PC-9 (cell line): ENCODE data around the gene APEH.

ENCODE experiments used
- EZH2 ChIP-seq: fragments of 200-600 bp; sonication (generic); IDR thresholded peaks from 2 replicates; pipeline ENCODE4 v1.8.0; 2017; ENCODE audit warnings: antibody characterized with exemption, low read depth
- TF ChIP-seq, protein P1 (sequence below): fragments of 200-600 bp; sonication (generic); conservative IDR thresholded peaks from 2 replicates; pipeline ENCODE4 v1.6.1; 2017; ENCODE audit warnings: mixed run types, antibody characterized with exemption, mild to moderate bottlenecking, moderate library complexity

DNA sequence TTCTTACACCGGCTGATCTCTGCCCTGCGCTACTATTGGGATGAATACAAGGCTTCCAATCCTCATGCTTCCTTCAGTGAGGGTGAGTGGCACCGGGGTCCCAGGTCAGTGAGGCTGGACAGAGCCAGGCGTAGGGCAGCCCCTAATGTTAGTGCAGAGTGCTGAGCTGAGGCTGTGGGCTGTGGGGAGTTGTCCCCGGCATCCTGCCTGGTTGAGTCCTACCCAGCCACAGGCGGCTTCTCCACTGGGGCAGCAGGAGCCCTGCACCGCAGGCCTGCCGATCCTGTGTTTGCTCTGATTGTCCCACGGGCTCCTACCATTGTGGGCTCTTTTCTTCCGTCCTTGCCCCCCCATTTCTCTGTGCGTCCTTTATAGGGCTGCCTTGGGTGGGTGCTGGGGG is 28.5 kb downstream of the APEH start:
- TF ChIP-seq, protein P1, sequence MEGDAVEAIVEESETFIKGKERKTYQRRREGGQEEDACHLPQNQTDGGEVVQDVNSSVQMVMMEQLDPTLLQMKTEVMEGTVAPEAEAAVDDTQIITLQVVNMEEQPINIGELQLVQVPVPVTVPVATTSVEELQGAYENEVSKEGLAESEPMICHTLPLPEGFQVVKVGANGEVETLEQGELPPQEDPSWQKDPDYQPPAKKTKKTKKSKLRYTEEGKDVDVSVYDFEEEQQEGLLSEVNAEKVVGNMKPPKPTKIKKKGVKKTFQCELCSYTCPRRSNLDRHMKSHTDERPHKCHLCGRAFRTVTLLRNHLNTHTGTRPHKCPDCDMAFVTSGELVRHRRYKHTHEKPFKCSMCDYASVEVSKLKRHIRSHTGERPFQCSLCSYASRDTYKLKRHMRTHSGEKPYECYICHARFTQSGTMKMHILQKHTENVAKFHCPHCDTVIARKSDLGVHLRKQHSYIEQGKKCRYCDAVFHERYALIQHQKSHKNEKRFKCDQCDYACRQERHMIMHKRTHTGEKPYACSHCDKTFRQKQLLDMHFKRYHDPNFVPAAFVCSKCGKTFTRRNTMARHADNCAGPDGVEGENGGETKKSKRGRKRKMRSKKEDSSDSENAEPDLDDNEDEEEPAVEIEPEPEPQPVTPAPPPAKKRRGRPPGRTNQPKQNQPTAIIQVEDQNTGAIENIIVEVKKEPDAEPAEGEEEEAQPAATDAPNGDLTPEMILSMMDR: no peak
- no peak for TF ChIP-seq EZH2
